Activated naive CD8-positive, alpha-beta T cell (primary cell): ENCODE data around the gene PGK2.

Source experiments
- H3K27ac Mint-ChIP-seq: one replicate; pipeline ENCODE4 v1.8.0; 2021; ENCODE audit warnings: mixed read lengths
- H3K27me3 Mint-ChIP-seq: one replicate; pipeline ENCODE4 v1.8.0; 2021; ENCODE audit warnings: mixed read lengths
- H3K36me3 Mint-ChIP-seq: one replicate; pipeline ENCODE4 v1.8.0; 2021; ENCODE audit warnings: mixed read lengths
- H3K4me1 Mint-ChIP-seq: one replicate; pipeline ENCODE4 v1.8.0; 2021; ENCODE audit warnings: low read depth, mixed read lengths
- H3K4me3 Mint-ChIP-seq: one replicate; pipeline ENCODE4 v1.8.0; 2021; ENCODE audit warnings: mild to moderate bottlenecking, mixed read lengths
- H3K9me3 Mint-ChIP-seq: one replicate; pipeline ENCODE4 v1.8.0; 2021; ENCODE audit warnings: low read depth, mixed read lengths

PGK2 gene

DNA sequence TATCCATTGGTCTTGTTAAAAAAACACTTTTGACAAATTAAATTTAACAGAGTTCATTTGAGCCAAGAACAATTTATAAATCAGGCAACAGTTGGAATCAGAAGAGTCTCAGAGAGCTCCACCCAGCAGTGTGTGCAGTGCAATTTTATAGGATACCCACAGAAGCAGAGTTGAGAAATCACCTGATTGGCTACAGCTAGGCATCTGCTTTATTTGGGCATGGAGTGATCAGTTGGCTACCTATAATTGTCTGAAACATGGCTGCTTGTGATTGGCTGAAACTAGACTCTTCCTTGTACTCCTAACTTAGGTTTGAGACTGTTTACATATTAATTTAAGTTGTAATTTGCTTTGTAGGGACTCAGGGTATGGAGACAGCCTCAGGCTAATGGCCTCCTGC is 12.0 kb downstream of the PGK2 start:
- Mint-ChIP-seq H3K4me3 (no peak overlapping the region), H3K27me3 (no peaks in the 10 kb centered on the region), H3K4me1 (no peaks in the 10 kb centered on the region), H3K36me3 (no peaks in the 10 kb centered on the region), H3K27ac (no peak overlapping the region), H3K9me3 (no peaks in the 10 kb centered on the region)

DNA sequence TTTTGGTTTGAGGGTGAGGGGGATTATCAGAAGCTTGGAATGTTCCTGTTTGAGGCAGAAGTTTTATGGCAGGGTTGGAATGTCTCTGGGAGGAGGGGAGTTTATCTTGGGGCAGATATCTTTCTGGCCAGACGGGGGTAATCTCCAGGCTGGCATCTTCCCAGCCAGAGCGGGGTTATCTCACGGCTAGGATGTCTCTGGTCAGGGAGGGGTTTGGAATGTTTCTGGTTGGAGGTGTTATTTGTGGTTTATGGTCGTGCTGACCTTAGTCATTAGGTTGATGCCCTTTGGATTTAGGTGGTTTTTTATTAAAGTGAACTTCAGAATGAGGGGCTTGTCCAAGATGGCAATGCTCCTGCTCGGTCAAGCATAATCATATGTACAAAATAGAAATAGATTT is 14.8 kb downstream of the PGK2 start:
- no peaks in the 10 kb centered on the region for H3K27me3 Mint-ChIP-seq

DNA sequence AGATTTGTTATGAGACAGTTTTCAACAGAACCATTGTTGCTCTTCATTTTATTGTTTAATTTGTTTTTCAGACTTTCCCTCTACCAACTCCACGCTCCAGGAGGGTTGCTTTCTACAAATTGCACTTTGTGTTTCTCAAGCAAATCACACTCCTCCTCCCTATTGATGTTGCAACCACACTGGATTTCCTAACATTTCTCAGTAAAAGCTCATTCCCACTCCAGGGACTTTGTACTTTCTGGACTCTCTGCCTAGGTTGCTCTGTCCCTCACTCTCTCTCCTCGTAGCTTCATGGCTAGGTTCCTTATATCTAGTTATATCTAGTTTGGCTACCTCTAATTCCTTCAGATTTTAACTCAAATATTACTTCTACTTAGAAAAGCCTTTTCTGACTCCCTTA is 20.3 kb downstream of the PGK2 start:
- Mint-ChIP-seq H3K4me3 (no peak overlapping the region), H3K4me1 (no peaks in the 10 kb centered on the region), H3K9me3 (peaks cover 5% of the 10 kb centered on the region)

More for the DNA sequence above, 14.8 kb downstream of the PGK2 start:
- H3K4me1 Mint-ChIP-seq: no peaks in the 10 kb centered on the region
- no peak overlapping the region for H3K27ac Mint-ChIP-seq
- peaks cover 5% of the 10 kb centered on the region for H3K9me3 Mint-ChIP-seq
- H3K4me3 Mint-ChIP-seq: no peak overlapping the region
- no peaks in the 10 kb centered on the region for H3K36me3 Mint-ChIP-seq

GRCh38 chr6:49764571-49765236 is 22.4 kb downstream of the PGK2 start:
- no peaks in the 10 kb centered on the region for H3K4me1 Mint-ChIP-seq
- peaks cover 5% of the 10 kb centered on the region for H3K9me3 Mint-ChIP-seq
- no peaks in the 10 kb centered on the region for H3K27me3 Mint-ChIP-seq
- no peak overlapping the region for H3K27ac Mint-ChIP-seq
- H3K36me3 Mint-ChIP-seq: no peaks in the 10 kb centered on the region
- H3K4me3 Mint-ChIP-seq: no peak overlapping the region

More for the DNA sequence above, 20.3 kb downstream of the PGK2 start:
- Mint-ChIP-seq H3K27ac (no peak overlapping the region), H3K27me3 (no peaks in the 10 kb centered on the region), H3K36me3 (no peaks in the 10 kb centered on the region)

GRCh38 chr6:49744259-49744658 is 42.8 kb downstream of the PGK2 start, which contains the start of gene CRISP3:
TSS of gene CRISP3 (minus strand) at chr6:49744388. CDS start at chr6:49744367, 21 bp downstream.
- Mint-ChIP-seq H3K9me3 (peaks cover 4% of the 10 kb centered on the region), H3K27me3 (no peaks in the 10 kb centered on the region), H3K27ac (no peak within 1 kb of the TSS), H3K36me3 (no peaks in the 10 kb centered on the region), H3K4me3 (no peak within 1 kb of the TSS), H3K4me1 (no peaks in the 10 kb centered on the region)

GRCh38 chr6:49743429-49743828 is 43.7 kb downstream of the PGK2 start:
- no peaks in the 10 kb centered on the region for H3K4me1 Mint-ChIP-seq
- H3K9me3 Mint-ChIP-seq: peaks cover 4% of the 10 kb centered on the region
- H3K36me3 Mint-ChIP-seq: no peaks in the 10 kb centered on the region

DNA sequence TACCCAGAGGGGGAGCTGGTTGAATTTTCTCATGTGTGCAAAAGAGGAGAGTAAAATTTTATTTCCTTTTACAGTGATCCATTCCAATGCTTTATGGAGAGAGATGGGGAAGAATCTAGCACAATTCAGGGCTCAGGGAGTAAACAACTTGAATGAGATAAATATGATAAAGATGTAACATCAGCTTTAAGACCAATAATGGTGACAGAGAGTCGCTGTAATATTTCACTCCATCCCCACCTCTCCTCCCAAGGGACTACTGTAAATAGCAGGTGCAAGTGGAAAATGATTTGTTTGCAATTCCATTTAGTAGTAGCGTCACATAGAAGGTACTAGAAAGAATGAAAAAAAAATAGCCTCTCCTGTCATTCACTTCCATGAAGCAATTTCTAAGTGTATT is 47.7 kb downstream of the PGK2 start:
- no peaks in the 10 kb centered on the region for H3K36me3 Mint-ChIP-seq
- H3K4me1 Mint-ChIP-seq: no peaks in the 10 kb centered on the region
- H3K27ac Mint-ChIP-seq: no peak overlapping the region
- H3K4me3 Mint-ChIP-seq: no peak overlapping the region
- H3K9me3 Mint-ChIP-seq: peaks cover 4% of the 10 kb centered on the region
- H3K27me3 Mint-ChIP-seq: no peaks in the 10 kb centered on the region

More at GRCh38 chr6:49743429-49743828, 43.7 kb downstream of the PGK2 start:
- no peak overlapping the region for H3K4me3 Mint-ChIP-seq
- no peaks in the 10 kb centered on the region for H3K27me3 Mint-ChIP-seq
- H3K27ac Mint-ChIP-seq: no peak overlapping the region

- H3K4me1 Mint-ChIP-seq: no peaks in the 10 kb centered on the region
- no peak overlapping the region for H3K27ac Mint-ChIP-seq
- no peaks in the 10 kb centered on the region for H3K27me3 Mint-ChIP-seq
- H3K9me3 Mint-ChIP-seq: peaks cover 1% of the 10 kb centered on the region
- no peak overlapping the region for H3K4me3 Mint-ChIP-seq
- H3K36me3 Mint-ChIP-seq: no peaks in the 10 kb centered on the region
Observed at GRCh38 chr6:49736017-49736508, 51.0 kb downstream of the PGK2 start.
